Gastrocnemius medialis (tissue), 4 donors: ENCODE results near the gene ATP6V1F. TPM values are rescaled to one million over a fixed set of nuclear protein-coding genes. Genes with fewer than 3 reads are reported as not detected.

ENCODE experiments used
- ATAC-seq, 2 donors: fragments of 150-250 bp; one replicate each; pipeline ENCODE4 v1.9.1; 2016
- DNase-seq, 2 donors: peaks; one replicate each; pipeline ENCODE4 v3.0.0-alpha.2; 2019
- H3K27ac ChIP-seq, 4 donors: fragments of 200-600 bp; sonication (generic); 1 replicate in 1 of 4; 2 replicates in 3 of 4; pipeline ENCODE4 v1.5.1; 2016 to 2018; ENCODE audit warnings: mild to moderate bottlenecking in 2 of 4, moderate library complexity in 1 of 4
- H3K27me3 ChIP-seq, 3 donors: fragments of 200-600 bp; sonication (generic) in 2 of 3; 1 replicate in 1 of 3; 2 replicates in 2 of 3; pipeline versions ENCODE4 v1.5.1 to v1.6.0; 2016 to 2019; ENCODE audit warnings: mild to moderate bottlenecking in 1 of 3, moderate library complexity in 1 of 3
- H3K36me3 ChIP-seq, 2 donors: fragments of 200-600 bp; sonication (generic) in 1 of 2; one replicate each; pipeline ENCODE4 v1.5.1; 2017 to 2018
- H3K4me1 ChIP-seq, 2 donors: fragments of 200-600 bp; sonication (generic) in 1 of 2; one replicate each; pipeline ENCODE4 v1.5.1; 2016 to 2017; ENCODE audit warnings: mild to moderate bottlenecking in 2 of 2
- H3K4me3 ChIP-seq, 4 donors: fragments of 200-600 bp; sonication (generic) in 3 of 4; 1 replicate in 1 of 4; 2 replicates in 3 of 4; pipeline ENCODE4 v1.5.1; 2016 to 2019; ENCODE audit warnings: mild to moderate bottlenecking in 2 of 4
- H3K9me3 ChIP-seq, 3 donors: fragments of 200-600 bp; sonication (generic) in 2 of 3; 1 replicate in 1 of 3; 2 replicates in 2 of 3; pipeline ENCODE4 v1.5.1; 2016 to 2019
- POLR2A ChIP-seq, 2 donors: fragments of 450-650 bp; IDR thresholded peaks; one replicate each; pipeline ENCODE4 v1.6.1; 2017; ENCODE audit warnings: antibody characterized with exemption in 2 of 2, mild to moderate bottlenecking in 2 of 2, moderate library complexity in 2 of 2
- in situ Hi-C, 4 donors: fragments of 200-750 bp; cut with MboI; loops; one replicate each; pipeline versions ENCODE4 v1.15.0 to v1.8.0; 2017; ENCODE audit warnings: low sequenced_read_pairs in 4 of 4
- intact Hi-C: fragments of 100-400 bp; cut with DNase I; formaldehyde crosslinking; loops from one replicate; pipeline ENCODE4 v1.15.1; 2023; ENCODE audit warnings: low total_unique reads
- total RNA-seq, 4 donors: library from RNA; depleted of rRNA; stranded (reverse); fragments of >200 nt; gene quantifications; one replicate each; pipeline versions ENCODE4 v1.1.0 to v1.2.3, GENCODE V29; 2016
- TF ChIP-seq, protein P1 (sequence below), 5 experiments: fragments of 450-650 bp in 3 of 5; fragments of 200-600 bp in 2 of 5; sonication (generic) in 2 of 5; IDR thresholded peaks in 4 of 5; conservative IDR thresholded peaks in 1 of 5; 1 replicate in 4 of 5; 2 replicates in 1 of 5; pipeline ENCODE4 v1.5.1; 2016 to 2019; ENCODE audit warnings: antibody characterized with exemption in 5 of 5, mild to moderate bottlenecking in 3 of 5, moderate library complexity in 3 of 5

ATP6V1F gene
- total RNA-seq, 4 donors from 2014 or later, result 79.3 to 99.2 (median 82.3) TPM

GRCh38 chr7:128821724-128822123 is 40.9 kb upstream of the ATP6V1F start:
- Histone ChIP-seq H3K27me3 (no peaks in the 10 kb centered on the region), H3K36me3 (no peaks in the 10 kb centered on the region), H3K4me1 (peaks cover 22% of the 10 kb centered on the region in 2 donors), H3K27ac (peak overlapping the region in 2 of 4 donors; percentile 40 to 53), H3K4me3 (no peak overlapping the region), H3K9me3 (no peaks in the 10 kb centered on the region)
- peak; percentile 33 to 46 for ATAC-seq
- no peak for TF ChIP-seq POLR2A (IDR thresholded peaks at IDR 0.05)
- TF ChIP-seq, protein P1, sequence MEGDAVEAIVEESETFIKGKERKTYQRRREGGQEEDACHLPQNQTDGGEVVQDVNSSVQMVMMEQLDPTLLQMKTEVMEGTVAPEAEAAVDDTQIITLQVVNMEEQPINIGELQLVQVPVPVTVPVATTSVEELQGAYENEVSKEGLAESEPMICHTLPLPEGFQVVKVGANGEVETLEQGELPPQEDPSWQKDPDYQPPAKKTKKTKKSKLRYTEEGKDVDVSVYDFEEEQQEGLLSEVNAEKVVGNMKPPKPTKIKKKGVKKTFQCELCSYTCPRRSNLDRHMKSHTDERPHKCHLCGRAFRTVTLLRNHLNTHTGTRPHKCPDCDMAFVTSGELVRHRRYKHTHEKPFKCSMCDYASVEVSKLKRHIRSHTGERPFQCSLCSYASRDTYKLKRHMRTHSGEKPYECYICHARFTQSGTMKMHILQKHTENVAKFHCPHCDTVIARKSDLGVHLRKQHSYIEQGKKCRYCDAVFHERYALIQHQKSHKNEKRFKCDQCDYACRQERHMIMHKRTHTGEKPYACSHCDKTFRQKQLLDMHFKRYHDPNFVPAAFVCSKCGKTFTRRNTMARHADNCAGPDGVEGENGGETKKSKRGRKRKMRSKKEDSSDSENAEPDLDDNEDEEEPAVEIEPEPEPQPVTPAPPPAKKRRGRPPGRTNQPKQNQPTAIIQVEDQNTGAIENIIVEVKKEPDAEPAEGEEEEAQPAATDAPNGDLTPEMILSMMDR (IDR thresholded peaks at IDR 0.05 in 4 of 5, conservative IDR thresholded peaks at IDR 0.05 in 1 of 5), result no peak
- peak in 1 of 2 donors; percentile 59 for DNase-seq
- intact Hi-C loops (no loop called here), in situ Hi-C loops (no loop called here)

- H3K27me3 ChIP-seq, result no peaks in the 10 kb centered on the region
- H3K27ac ChIP-seq, result peak overlapping the region; percentile 92 to 99 (median 98)
- H3K36me3 ChIP-seq, result no peaks in the 10 kb centered on the region
- in situ Hi-C loops, result no loop called here
- TF ChIP-seq POLR2A (IDR thresholded peaks at IDR 0.05), result no peak
- TF ChIP-seq, protein P1 (IDR thresholded peaks at IDR 0.05 in 4 of 5, conservative IDR thresholded peaks at IDR 0.05 in 1 of 5), result no peak
- no peaks in the 10 kb centered on the region for H3K9me3 ChIP-seq
- peaks cover 37 to 51% of the 10 kb centered on the region in 2 donors for H3K4me1 ChIP-seq
- ATAC-seq (no peak), DNase-seq (peak in 1 of 2 donors; percentile 32)
- intact Hi-C loops, result no loop called here
- no peak overlapping the region for H3K4me3 ChIP-seq
These were observed 36.1 kb upstream of the ATP6V1F start for GRCh38 chr7:128826512-128826911.

GRCh38 chr7:128826916-128827247 is 35.8 kb upstream of the ATP6V1F start:
- Histone ChIP-seq H3K27me3 (no peaks in the 10 kb centered on the region), H3K9me3 (no peaks in the 10 kb centered on the region), H3K36me3 (no peaks in the 10 kb centered on the region), H3K4me3 (no peak overlapping the region), H3K27ac (peak overlapping the region; percentile 92 to 99 (median 98)), H3K4me1 (peaks cover 36 to 55% of the 10 kb centered on the region in 2 donors)
- no peak for TF ChIP-seq POLR2A (IDR thresholded peaks at IDR 0.05)
- TF ChIP-seq, protein P1 (IDR thresholded peaks at IDR 0.05 in 4 of 5, conservative IDR thresholded peaks at IDR 0.05 in 1 of 5), result no peak
- in situ Hi-C loops (no loop called here), intact Hi-C loops (no loop called here)
- ATAC-seq (peak; percentile 39 to 48), DNase-seq (peak; percentile 75 to 83)

- intact Hi-C loops, result no loop called here
- H3K9me3 ChIP-seq, result no peaks in the 10 kb centered on the region
- DNase-seq (peak; percentile 92 to 98), ATAC-seq (peak; percentile 48 to 55)
- peaks cover 31 to 60% of the 10 kb centered on the region in 2 donors for H3K4me1 ChIP-seq
- no peaks in the 10 kb centered on the region for H3K27me3 ChIP-seq
- in situ Hi-C loops, result no loop called here
- peak overlapping the region; percentile 24 to 61 (median 43) for H3K4me3 ChIP-seq
- no peaks in the 10 kb centered on the region for H3K36me3 ChIP-seq
- peak overlapping the region; percentile 92 to 99 (median 98) for H3K27ac ChIP-seq
- TF ChIP-seq, protein P1 (IDR thresholded peaks at IDR 0.05 in 4 of 5, conservative IDR thresholded peaks at IDR 0.05 in 1 of 5), result no peak
- TF ChIP-seq POLR2A (IDR thresholded peaks at IDR 0.05), result peak; percentile 66
These were observed 35.3 kb upstream of the ATP6V1F start for GRCh38 chr7:128827248-128827958.
